ENCODE results near the gene IDI1.

The IDI1 gene

DNA sequence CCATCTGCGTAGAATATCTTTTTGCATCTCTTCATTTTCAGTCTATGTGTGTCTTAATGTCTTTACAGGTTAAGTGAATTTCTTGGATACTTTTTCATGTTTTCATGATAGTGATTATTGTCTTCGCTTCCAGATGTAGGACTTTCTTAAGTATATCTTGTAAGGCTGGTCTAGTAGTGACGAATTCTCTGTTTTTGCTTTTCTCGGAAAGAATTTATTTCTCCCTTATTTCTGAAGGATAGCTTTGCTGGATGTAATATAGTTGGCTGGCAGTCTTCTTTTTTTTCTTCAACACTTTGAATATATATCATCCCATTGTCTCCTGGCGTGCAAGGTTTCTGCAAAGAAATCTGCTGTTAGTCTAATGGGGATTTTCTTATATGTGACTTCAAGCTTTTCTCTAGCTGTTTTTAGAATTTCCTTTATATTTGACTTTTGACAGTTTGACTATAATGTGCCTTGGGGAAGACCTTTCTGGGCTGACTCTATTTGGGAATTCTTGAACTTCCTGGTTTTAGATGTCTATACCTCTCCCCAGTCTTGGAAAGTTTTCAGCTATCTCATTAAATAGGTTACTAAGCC lies 46.4 kb downstream of the IDI1 start:
- Histone ChIP-seq H3K79me2 (ENCODE audit: insufficient read depth, low read length) (peaks cover 18% of the 10 kb centered on the region), H4K20me1 (ENCODE audit: insufficient read depth, low read length, poor library complexity, severe bottlenecking) (no peaks in the 10 kb centered on the region), H3K9ac (ENCODE audit: low read depth, low read length, poor library complexity, severe bottlenecking) (no peak overlapping the region), H3K27me3 (ENCODE audit: insufficient read depth, low read length, poor library complexity, severe bottlenecking) (no peaks in the 10 kb centered on the region), H3K4me3 (ENCODE audit: low read length, poor library complexity, severe bottlenecking) (no peak overlapping the region), H3K9me3 (ENCODE audit: insufficient read depth, low read depth, low read length) (peaks cover 10% of the 10 kb centered on the region; the same call in 1 of the 2 replicates), H3F3A (ENCODE audit: low read depth) (no peaks in the 10 kb centered on the region), H2AFZ (ENCODE audit: low read length) (no peak overlapping the region), H3K4me2 (ENCODE audit: low read depth, low read length, poor library complexity, severe bottlenecking) (no peak overlapping the region), H3K9me2 (replicated peaks; ENCODE audit: low read depth, low read length) (no peaks in the 10 kb centered on the region), H3K4me1 (ENCODE audit: insufficient read depth, low read length, poor library complexity, severe bottlenecking) (no peaks in the 10 kb centered on the region), H3K36me3 (ENCODE audit: insufficient read depth, low read length) (peaks cover 94% of the 10 kb centered on the region)
- no peak for TF ChIP-seq EZH2phosphoT487 (IDR thresholded peaks at IDR 0.05; ENCODE audit: borderline replicate concordance)
- TF ChIP-seq, protein P1, sequence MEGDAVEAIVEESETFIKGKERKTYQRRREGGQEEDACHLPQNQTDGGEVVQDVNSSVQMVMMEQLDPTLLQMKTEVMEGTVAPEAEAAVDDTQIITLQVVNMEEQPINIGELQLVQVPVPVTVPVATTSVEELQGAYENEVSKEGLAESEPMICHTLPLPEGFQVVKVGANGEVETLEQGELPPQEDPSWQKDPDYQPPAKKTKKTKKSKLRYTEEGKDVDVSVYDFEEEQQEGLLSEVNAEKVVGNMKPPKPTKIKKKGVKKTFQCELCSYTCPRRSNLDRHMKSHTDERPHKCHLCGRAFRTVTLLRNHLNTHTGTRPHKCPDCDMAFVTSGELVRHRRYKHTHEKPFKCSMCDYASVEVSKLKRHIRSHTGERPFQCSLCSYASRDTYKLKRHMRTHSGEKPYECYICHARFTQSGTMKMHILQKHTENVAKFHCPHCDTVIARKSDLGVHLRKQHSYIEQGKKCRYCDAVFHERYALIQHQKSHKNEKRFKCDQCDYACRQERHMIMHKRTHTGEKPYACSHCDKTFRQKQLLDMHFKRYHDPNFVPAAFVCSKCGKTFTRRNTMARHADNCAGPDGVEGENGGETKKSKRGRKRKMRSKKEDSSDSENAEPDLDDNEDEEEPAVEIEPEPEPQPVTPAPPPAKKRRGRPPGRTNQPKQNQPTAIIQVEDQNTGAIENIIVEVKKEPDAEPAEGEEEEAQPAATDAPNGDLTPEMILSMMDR (conservative IDR thresholded peaks at IDR 0.05; ENCODE audit: low read length) = no peak

DNA sequence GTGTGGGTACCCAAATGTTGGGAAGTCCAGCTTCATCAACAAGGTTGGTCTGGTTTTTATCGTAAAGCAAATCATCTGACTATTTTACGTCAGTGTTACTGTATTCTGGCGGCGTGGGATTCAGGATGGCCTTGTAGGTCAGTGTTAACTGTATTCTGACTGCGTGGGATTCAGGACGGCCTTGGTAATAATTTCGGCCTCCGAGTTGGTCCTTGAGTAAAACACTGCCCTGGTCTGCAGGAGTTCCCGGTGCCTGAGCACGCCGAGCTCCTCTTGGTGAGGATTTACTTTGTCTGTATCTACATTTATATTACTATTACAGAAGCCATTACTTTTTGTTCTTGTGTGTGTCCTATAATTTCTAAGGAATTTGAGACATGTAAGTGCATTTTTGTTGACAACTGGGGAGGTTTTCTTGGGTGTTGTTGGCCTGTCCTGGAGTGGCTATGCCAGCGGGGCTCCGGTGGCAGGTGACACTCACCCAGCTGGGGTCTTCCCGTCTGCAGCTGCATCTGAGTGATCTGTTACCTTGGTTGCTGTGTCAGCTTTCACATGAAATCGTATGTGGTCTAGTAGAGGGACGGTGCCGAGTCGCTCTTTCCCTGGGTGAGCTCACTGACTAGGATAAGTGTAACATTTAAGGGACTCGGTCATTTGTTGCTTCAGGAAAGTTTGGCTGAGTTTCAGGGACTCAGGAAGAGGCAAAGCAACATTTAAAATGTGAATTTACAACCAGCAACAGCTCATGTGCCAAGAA lies 51.5 kb downstream of the IDI1 start:
- Histone ChIP-seq H3K4me3 (ENCODE audit: low read length, poor library complexity, severe bottlenecking) (no peak overlapping the region), H3F3A (ENCODE audit: low read depth) (no peaks in the 10 kb centered on the region), H3K79me2 (ENCODE audit: insufficient read depth, low read length) (peaks cover 13% of the 10 kb centered on the region), H3K9me2 (replicated peaks; ENCODE audit: low read depth, low read length) (no peaks in the 10 kb centered on the region), H2AFZ (ENCODE audit: low read length) (no peak overlapping the region), H3K9ac (ENCODE audit: low read depth, low read length, poor library complexity, severe bottlenecking) (no peak overlapping the region), H4K20me1 (ENCODE audit: insufficient read depth, low read length, poor library complexity, severe bottlenecking) (no peaks in the 10 kb centered on the region), H3K4me2 (ENCODE audit: low read depth, low read length, poor library complexity, severe bottlenecking) (no peak overlapping the region), H3K4me1 (ENCODE audit: insufficient read depth, low read length, poor library complexity, severe bottlenecking) (no peaks in the 10 kb centered on the region), H3K9me3 (ENCODE audit: insufficient read depth, low read depth, low read length) (peaks cover 5% of the 10 kb centered on the region; the same call in 1 of the 2 replicates), H3K27me3 (ENCODE audit: insufficient read depth, low read length, poor library complexity, severe bottlenecking) (no peaks in the 10 kb centered on the region), H3K36me3 (ENCODE audit: insufficient read depth, low read length) (peaks cover 91% of the 10 kb centered on the region)
- no peak for TF ChIP-seq EZH2phosphoT487 (IDR thresholded peaks at IDR 0.05; ENCODE audit: borderline replicate concordance)
- TF ChIP-seq, protein P1 (conservative IDR thresholded peaks at IDR 0.05; ENCODE audit: low read length) = no peak

DNA sequence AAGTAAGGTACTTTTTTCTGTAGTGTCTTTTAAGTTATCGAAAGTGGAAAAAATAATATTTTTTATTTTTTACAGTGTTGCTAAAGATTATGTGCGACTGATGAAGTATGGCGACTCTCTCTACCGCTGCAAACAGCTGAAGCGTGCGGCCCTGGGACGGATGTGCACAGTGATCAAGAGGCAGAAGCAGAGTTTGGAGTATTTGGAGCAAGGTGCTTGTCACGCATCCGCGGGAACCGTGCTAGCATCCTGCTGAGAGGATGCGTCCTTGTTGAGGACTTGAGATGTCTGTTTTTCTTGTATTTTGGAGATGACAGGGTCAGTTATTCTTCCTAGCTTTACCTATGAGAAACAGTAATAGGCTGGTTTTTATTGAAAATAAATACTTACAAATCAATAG lies 52.9 kb downstream of the IDI1 start:
- Histone ChIP-seq H4K20me1 (ENCODE audit: insufficient read depth, low read length, poor library complexity, severe bottlenecking) (peaks cover 4% of the 10 kb centered on the region), H3F3A (ENCODE audit: low read depth) (no peaks in the 10 kb centered on the region), H3K79me2 (ENCODE audit: insufficient read depth, low read length) (peaks cover 20% of the 10 kb centered on the region)

More for the DNA sequence above, 52.9 kb downstream of the IDI1 start:
- Histone ChIP-seq H3K9me3 (ENCODE audit: insufficient read depth, low read depth, low read length) (no peaks in the 10 kb centered on the region), H3K4me2 (ENCODE audit: low read depth, low read length, poor library complexity, severe bottlenecking) (no peak overlapping the region), H3K9me2 (replicated peaks; ENCODE audit: low read depth, low read length) (no peaks in the 10 kb centered on the region), H3K36me3 (ENCODE audit: insufficient read depth, low read length) (peaks cover 80% of the 10 kb centered on the region; the same call in 1 of the 2 replicates), H2AFZ (ENCODE audit: low read length) (no peak overlapping the region), H3K4me3 (ENCODE audit: low read length, poor library complexity, severe bottlenecking) (no peak overlapping the region), H3K27me3 (ENCODE audit: insufficient read depth, low read length, poor library complexity, severe bottlenecking) (no peaks in the 10 kb centered on the region), H3K4me1 (ENCODE audit: insufficient read depth, low read length, poor library complexity, severe bottlenecking) (peaks cover 2% of the 10 kb centered on the region), H3K9ac (ENCODE audit: low read depth, low read length, poor library complexity, severe bottlenecking) (no peak overlapping the region)
- TF ChIP-seq, protein P1 (conservative IDR thresholded peaks at IDR 0.05; ENCODE audit: low read length) = no peak
- TF ChIP-seq EZH2phosphoT487 (IDR thresholded peaks at IDR 0.05; ENCODE audit: borderline replicate concordance) = no peak

Data from Loucy (cell line).